Osteoblast (primary cell): Measurements from ENCODE around the gene ARL16. TPM values are rescaled to one million over a fixed set of nuclear protein-coding genes. Genes with fewer than 3 reads are reported as not detected.
"Not testable (repeated sequence)": the region's sequence is repeated elsewhere in the genome, so short reads cannot be mapped to it uniquely, and the experiment has no call there.

Experiments
- DNase-seq: peaks from one replicate; pipeline ENCODE4 v3.0.0; 2011; ENCODE audit warnings: low spot score, mixed read lengths; ENCODE audit not compliant: insufficient read length; ENCODE audit errors: missing footprints
- H2AFZ ChIP-seq: 2 replicates; pipeline ENCODE4 v1.6.0; 2011; ENCODE audit warnings: mild to moderate bottlenecking, low read length
- H3K27ac ChIP-seq: 2 replicates; pipeline ENCODE4 v1.5.1; 2011; ENCODE audit warnings: mild to moderate bottlenecking, low read depth, low read length, moderate library complexity
- H3K27me3 ChIP-seq: 2 replicates; pipeline ENCODE4 v1.6.0; 2012; ENCODE audit warnings: mild to moderate bottlenecking, control low read depth, inconsistent platforms, low read length, moderate library complexity; ENCODE audit not compliant: insufficient read depth
- H3K36me3 ChIP-seq: 2 replicates; pipeline ENCODE4 v1.5.1; 2011; ENCODE audit warnings: mild to moderate bottlenecking, low read length, control low read depth, moderate library complexity; ENCODE audit not compliant: insufficient read depth
- H3K4me1 ChIP-seq: 2 replicates; pipeline ENCODE4 v1.5.1; 2011; ENCODE audit warnings: mild to moderate bottlenecking, low read length, control low read depth, moderate library complexity; ENCODE audit not compliant: insufficient read depth
- H3K4me2 ChIP-seq: 2 replicates; pipeline ENCODE4 v1.6.0; 2011; ENCODE audit warnings: mild to moderate bottlenecking, low read length; ENCODE audit not compliant: insufficient read depth
- H3K4me3 ChIP-seq: fragments of 200-600 bp; sonication (generic); 3 replicates; pipeline ENCODE4 v1.5.1; 2012; ENCODE audit warnings: mild to moderate bottlenecking, low read length, inconsistent platforms; ENCODE audit not compliant: insufficient read depth
- H3K79me2 ChIP-seq: 2 replicates; pipeline ENCODE4 v1.6.0; 2012; ENCODE audit warnings: mild to moderate bottlenecking, low read length, control low read depth, inconsistent platforms; ENCODE audit not compliant: insufficient read depth
- H3K9me3 ChIP-seq: 2 replicates; pipeline ENCODE4 v1.5.1; 2011; ENCODE audit warnings: low read depth, low read length, control low read depth
- H4K20me1 ChIP-seq: 2 replicates; pipeline ENCODE4 v1.6.0; 2012; ENCODE audit warnings: mild to moderate bottlenecking, low read length, control low read depth; ENCODE audit not compliant: insufficient read depth
- total RNA-seq: library from RNA; depleted of rRNA; stranded (reverse); fragments of >200 nt; gene quantifications from 2 replicates; pipeline ENCODE4 v1.2.3, GENCODE V29; 2012
- TF ChIP-seq, protein P1 (sequence below): IDR thresholded peaks from 2 replicates; pipeline ENCODE4 v1.5.1; 2011; ENCODE audit warnings: mild to moderate bottlenecking, low read depth, low read length, moderate library complexity; ENCODE audit errors: extremely low read depth

The ARL16 gene
- total RNA-seq, 1 donor: 26.1 TPM

- no peaks in the 10 kb centered on the region for H3K27me3 ChIP-seq
- H3K9me3 ChIP-seq: no peaks in the 10 kb centered on the region
- TF ChIP-seq, protein P1, sequence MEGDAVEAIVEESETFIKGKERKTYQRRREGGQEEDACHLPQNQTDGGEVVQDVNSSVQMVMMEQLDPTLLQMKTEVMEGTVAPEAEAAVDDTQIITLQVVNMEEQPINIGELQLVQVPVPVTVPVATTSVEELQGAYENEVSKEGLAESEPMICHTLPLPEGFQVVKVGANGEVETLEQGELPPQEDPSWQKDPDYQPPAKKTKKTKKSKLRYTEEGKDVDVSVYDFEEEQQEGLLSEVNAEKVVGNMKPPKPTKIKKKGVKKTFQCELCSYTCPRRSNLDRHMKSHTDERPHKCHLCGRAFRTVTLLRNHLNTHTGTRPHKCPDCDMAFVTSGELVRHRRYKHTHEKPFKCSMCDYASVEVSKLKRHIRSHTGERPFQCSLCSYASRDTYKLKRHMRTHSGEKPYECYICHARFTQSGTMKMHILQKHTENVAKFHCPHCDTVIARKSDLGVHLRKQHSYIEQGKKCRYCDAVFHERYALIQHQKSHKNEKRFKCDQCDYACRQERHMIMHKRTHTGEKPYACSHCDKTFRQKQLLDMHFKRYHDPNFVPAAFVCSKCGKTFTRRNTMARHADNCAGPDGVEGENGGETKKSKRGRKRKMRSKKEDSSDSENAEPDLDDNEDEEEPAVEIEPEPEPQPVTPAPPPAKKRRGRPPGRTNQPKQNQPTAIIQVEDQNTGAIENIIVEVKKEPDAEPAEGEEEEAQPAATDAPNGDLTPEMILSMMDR: no peak
- H2AFZ ChIP-seq: no peak overlapping the region
- H3K36me3 ChIP-seq: peaks cover 18% of the 10 kb centered on the region
- no peak for DNase-seq
- peaks cover 23% of the 10 kb centered on the region for H3K4me1 ChIP-seq
- no peak overlapping the region for H3K4me3 ChIP-seq
- H3K4me2 ChIP-seq: no peak overlapping the region
- H4K20me1 ChIP-seq: peaks cover 31% of the 10 kb centered on the region
- peaks cover 67% of the 10 kb centered on the region for H3K79me2 ChIP-seq
- H3K27ac ChIP-seq: no peak overlapping the region
Observed at GRCh38 chr17:81681672-81682071, 1.9 kb downstream of the ARL16 start.

- peaks cover 4% of the 10 kb centered on the region for H3K36me3 ChIP-seq
- no peak overlapping the region for H3K4me2 ChIP-seq
- TF ChIP-seq, protein P1: no peak
- H2AFZ ChIP-seq: no peak overlapping the region
- H3K79me2 ChIP-seq: peaks cover 55% of the 10 kb centered on the region
- peak; percentile 41 for DNase-seq
- H3K9me3 ChIP-seq: no peaks in the 10 kb centered on the region
- H3K27me3 ChIP-seq: no peaks in the 10 kb centered on the region
- H4K20me1 ChIP-seq: peaks cover 16% of the 10 kb centered on the region
- H3K4me1 ChIP-seq: peaks cover 18% of the 10 kb centered on the region
- H3K27ac ChIP-seq: no peak overlapping the region
- no peak overlapping the region for H3K4me3 ChIP-seq
Observed at GRCh38 chr17:81680150-81680549, 3.4 kb downstream of the ARL16 start.

GRCh38 chr17:81676906-81677305, 6.7 kb downstream of the ARL16 start:
- Histone ChIP-seq H2AFZ (no peak overlapping the region), H3K9me3 (no peaks in the 10 kb centered on the region), H4K20me1 (no peaks in the 10 kb centered on the region), H3K4me2 (no peak overlapping the region), H3K27me3 (no peaks in the 10 kb centered on the region), H3K27ac (no peak overlapping the region), H3K4me3 (no peak overlapping the region), H3K79me2 (peaks cover 25% of the 10 kb centered on the region), H3K4me1 (no peaks in the 10 kb centered on the region), H3K36me3 (peaks cover 26% of the 10 kb centered on the region)
- TF ChIP-seq, protein P1: no peak
- peak; percentile 22 for DNase-seq

DNA sequence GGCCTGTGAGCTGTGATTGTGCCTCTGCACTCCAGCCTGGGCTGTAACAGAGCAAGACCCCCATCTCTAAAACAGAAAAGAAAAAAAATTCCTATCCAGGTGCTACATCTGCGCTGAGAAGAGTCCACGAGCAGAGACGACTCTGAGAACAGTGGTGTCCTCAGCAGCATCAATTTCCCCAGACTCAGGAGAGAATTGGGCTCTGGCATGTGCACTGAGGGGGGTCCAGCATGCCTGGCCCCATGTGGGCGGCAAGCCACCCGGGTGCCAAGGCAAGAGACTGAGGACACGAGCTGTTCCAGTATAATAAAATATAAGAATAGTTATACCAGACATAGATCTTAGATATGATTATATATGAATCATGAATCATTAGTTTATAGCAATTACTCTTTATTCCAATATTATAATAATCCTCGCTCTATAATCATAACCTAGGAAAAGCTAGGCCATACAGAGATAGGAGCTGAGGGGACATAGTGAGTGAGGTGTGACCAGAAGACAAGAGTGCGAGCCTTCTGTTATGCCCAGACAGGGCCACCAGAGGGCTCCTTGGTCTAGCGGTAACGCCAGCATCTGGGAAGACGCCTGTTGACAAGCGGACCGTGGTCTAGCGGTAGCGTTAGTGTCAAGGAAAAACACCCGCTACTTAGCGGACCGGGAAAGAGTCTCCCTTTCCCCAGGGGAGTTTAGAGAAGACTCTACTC, 7.9 kb downstream of the ARL16 start:
- not testable (repeated sequence) for H3K27ac ChIP-seq, H3K4me3 ChIP-seq, H4K20me1 ChIP-seq, H3K4me2 ChIP-seq, H3K9me3 ChIP-seq, H3K4me1 ChIP-seq, H3K27me3 ChIP-seq, H2AFZ ChIP-seq
- TF ChIP-seq, protein P1: peak; percentile 45
- peaks cover 14% of the 10 kb centered on the region for H3K79me2 ChIP-seq
- peak; percentile 21 for DNase-seq
- peaks cover 29% of the 10 kb centered on the region for H3K36me3 ChIP-seq
